G401.6 (cell line): ENCODE measurements around the gene SEPTIN1.
"Not testable (repeated sequence)": the region's sequence is repeated elsewhere in the genome, so short reads cannot be mapped to it uniquely, and the experiment has no call there.

Source experiments
- FAIRE-seq: peaks from 2 replicates; lab custom pipeline; 2012; peaks lifted over from hg19 to GRCh38; lab: Jason Lieb, UNC

Gene SEPTIN1

GRCh38 chr16:30356401-30357084, 25.8 kb downstream of the SEPTIN1 start:
- FAIRE-seq, result no peak

GRCh38 chr16:30355954-30356308, 26.4 kb downstream of the SEPTIN1 start:
- FAIRE-seq, result no peak

GRCh38 chr16:30355144-30355953, 27.0 kb downstream of the SEPTIN1 start, which contains the start of gene CD2BP2:
CD2BP2 (minus strand) TSS chr16:30355308; CDS start chr16:30354681, 627 bp downstream.
- peak; percentile 98 for FAIRE-seq

DNA sequence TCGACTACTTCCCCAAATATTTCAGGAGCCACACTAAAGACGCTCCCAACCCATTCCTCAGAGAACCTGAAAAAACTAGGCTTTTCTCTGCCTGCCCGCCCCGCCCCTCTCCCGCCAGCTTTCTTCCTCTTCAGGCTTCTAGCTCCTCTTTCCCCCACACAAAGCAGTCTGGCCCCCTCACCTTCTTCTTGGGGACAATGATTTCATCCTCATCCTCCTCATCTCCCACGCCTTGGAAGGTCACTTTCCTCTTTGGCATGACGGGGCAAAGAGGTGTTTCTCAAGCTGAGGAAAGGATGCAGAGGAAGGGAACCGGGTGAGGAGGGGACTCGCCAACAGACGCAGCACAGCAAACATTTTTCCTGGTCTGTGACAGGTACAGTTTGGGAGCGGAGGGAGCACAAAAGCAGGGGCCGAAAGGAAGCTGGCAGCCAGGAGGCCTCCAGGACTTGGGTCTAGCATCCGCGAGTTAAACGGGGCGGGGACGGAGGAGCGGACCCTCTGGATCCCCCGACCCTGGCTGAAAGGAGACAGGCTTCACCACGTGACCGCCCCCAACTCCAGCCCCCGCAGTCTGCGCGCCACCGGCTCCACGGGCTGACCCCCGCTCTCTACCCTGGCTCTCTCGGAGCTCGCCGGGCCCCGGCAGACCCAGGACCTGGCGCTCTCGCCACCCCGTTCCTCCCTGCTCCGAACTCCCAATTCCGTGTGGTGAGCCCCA, 27.8 kb downstream of the SEPTIN1 start:
- FAIRE-seq, result no peak

GRCh38 chr16:30353438-30354129, 28.8 kb downstream of the SEPTIN1 start:
- no peak for FAIRE-seq

DNA sequence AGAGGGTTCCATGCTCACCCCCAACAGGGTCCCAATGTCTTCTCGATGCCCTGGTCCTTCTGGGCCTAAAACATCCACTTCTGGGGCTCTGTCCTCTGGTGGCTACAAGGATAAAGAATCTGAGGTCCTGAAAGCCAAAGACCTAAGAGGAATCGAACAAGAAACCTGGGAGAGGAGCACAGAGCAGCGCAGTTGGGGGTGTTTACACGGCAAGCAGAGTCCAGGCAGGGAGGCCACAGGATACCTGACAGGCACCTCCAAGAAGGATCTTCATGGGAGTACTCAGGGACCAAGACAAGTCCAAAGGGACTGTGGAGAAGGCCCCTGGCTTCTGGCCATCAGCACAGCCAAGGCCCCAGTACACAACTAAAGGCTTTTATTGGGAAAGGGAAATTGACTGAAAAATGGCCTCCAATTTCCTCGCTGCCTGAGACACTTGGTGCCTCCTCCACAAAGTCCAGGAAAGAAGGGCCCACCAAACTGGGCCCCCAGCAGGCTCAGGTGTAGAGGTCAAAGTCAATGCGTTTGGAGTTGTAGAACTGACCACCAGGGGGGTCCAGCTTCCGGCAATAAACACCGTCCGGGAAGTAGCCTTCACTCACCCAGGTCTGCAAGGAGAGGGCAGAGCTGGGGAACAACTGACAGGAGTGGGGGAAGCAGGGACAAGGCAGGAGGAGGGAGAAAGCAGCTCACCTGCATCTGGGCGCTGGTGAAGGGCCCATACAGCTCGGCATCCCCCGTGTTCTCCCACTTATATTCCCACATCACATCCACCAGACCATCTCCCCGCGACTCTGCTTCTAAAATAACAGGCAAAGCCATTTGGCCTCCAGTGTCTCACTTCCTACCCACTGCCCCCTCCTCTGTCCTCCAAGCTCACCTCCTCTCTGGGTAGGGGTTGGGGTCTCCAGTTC, 29.6 kb downstream of the SEPTIN1 start:
- no peak for FAIRE-seq

DNA sequence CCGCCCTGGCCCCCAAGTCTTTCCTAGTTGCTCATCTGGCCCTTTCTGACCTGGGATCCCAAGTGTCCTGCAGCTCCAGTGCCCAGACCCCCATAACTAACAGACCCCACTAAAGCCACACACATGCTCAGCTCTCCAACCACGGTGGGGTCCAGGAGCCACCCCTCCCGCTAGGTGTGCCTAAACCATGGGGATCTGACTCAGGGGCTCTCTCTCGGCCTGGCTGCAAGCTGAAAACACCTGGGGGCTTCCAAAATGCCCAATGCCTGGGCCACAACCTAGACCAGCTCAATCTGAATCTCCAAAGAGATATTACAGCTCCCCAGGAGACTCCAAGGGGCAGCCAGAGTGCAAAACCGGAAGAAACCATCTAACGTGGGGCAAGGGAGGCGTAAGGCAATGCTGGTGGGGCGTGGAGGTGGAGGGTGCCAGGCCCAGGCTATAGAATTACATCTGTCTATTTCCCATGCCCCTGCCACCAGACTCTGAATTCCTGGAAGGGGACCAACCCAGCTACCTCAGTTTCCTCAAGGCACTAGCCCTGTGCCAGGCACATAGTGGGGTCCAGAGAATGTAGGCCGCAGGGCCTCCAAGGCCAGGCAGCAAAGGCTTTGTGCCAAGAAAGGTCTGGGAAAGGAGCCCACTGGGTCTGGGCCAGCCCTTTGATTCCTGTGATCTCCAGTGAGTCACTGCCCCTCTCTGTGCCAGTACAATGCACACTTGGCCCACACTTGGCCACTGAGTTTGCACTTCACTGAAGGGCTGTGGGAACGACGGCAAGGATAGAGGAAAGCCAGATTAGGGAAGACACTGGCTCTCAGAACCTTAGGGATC, 30.6 kb downstream of the SEPTIN1 start:
- no peak for FAIRE-seq

- FAIRE-seq, result no peak
Observed at GRCh38 chr16:30351001-30351441, 31.3 kb downstream of the SEPTIN1 start.

GRCh38 chr16:30350134-30350871, 32.1 kb downstream of the SEPTIN1 start:
- no peak for FAIRE-seq

DNA sequence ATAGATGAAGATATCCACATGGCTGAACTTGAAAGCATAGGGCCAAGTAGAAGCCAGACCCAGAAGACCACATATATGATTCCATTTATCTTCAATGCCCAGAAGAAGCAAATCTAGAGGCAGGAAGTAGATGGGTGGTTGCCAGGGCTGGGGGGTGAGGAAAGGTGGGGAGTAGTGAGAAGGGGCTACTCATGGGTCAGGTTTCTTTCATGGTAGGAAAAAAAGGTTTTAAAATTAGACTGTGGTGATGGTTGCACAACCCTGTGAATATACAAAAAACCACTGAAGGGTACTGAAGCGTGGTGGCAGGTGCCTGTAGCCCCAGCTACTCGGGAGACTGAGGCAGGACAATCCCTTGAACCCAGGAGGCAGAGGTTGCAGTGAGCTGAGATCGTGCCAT, 32.7 kb downstream of the SEPTIN1 start:
- no peak for FAIRE-seq

DNA sequence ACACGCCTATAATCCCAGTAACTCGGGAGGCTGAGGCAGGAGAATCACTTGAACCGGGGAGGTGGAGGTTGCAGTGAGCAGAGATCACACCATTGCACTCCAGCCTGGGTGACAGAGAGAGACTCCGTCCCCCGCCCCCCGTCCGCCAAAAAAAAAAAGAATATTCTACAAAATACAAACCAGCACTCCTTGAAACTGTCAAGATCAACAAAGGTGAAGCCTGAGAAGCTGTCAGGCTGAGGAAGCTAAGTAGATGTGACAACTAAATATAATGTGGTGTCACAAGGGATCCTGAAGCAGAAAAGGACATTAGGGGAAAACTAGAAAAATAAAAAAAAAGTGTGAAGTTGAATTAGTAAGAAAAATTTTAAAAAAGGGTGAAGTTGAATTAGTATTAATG, 33.4 kb downstream of the SEPTIN1 start:
- no peak for FAIRE-seq

- no peak for FAIRE-seq
Observed at GRCh38 chr16:30348113-30348512, 34.2 kb downstream of the SEPTIN1 start.

GRCh38 chr16:30346286-30346685, 36.1 kb downstream of the SEPTIN1 start:
- FAIRE-seq, result no peak

GRCh38 chr16:30343491-30343820, 38.9 kb downstream of the SEPTIN1 start:
- not testable (repeated sequence) for FAIRE-seq

GRCh38 chr16:30342751-30343490, 39.4 kb downstream of the SEPTIN1 start:
- no peak for FAIRE-seq

GRCh38 chr16:30341971-30342370, 40.4 kb downstream of the SEPTIN1 start:
- not testable (repeated sequence) for FAIRE-seq

- FAIRE-seq, result no peak
Observed at GRCh38 chr16:30340621-30341020, 41.7 kb downstream of the SEPTIN1 start.

DNA sequence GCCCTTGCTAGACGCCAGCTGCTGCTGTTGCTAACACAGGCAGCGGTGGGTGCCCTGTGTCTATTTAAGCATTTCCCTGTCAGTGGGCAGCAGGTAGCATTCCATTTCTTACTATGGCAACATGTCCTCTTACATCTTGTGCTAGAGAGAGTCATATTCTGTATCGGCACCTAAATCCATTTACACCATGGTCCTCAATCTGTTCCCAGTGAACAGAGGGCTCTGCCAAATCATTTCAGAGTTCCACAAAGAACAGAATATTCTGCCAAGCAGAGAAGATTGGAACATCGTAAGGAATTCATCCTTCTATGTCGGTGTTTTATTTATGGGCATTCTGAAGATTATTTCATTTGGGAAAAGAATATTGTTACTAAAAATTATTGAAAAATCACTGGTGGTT, 43.6 kb downstream of the SEPTIN1 start:
- FAIRE-seq, result not testable (repeated sequence)

- not testable (repeated sequence) for FAIRE-seq
Observed at GRCh38 chr16:30337964-30338357, 44.4 kb downstream of the SEPTIN1 start.
